HCT116 (cell line): ENCODE results near the gene SLC38A2. TPM values are rescaled to one million over a fixed set of nuclear protein-coding genes. Genes with fewer than 3 reads are reported as not detected.
A peak's percentile ranks its signal among the peaks of the same experiment; 100 is the strongest.

Experiments used
- ATAC-seq: fragments of 200-7000 bp; cut with Tn5 transposase; 2 replicates; pipeline ENCODE4 v1.9.1; 2020; ENCODE audit warnings: mild to moderate bottlenecking, moderate library complexity
- BruUV-seq: library from RNA; stranded (reverse); fragments of 400-500 nt; replicated peaks from 2 replicates; lab custom pipeline; 2021; lab: Mats Ljungman, UMichigan
- CTCF ChIA-PET: fragments of 300-600 bp; sonication (Branson Sonifier 250); formaldehyde crosslinking; loops from one replicate; lab custom pipeline; 2021; ENCODE audit warnings: antibody characterized with exemption; lab: Charles Lee
- POLR2A ChIA-PET: fragments of 300-600, 350-600 bp; sonication (Branson Sonifier 250); formaldehyde crosslinking; loops from one replicate; lab custom pipeline; 2021; ENCODE audit warnings: antibody characterized with exemption; lab: Charles Lee
- RAD21 ChIA-PET, 2 experiments: fragments of 300-600 bp; sonication (Branson Sonifier 250); formaldehyde crosslinking; loops; one replicate each; lab custom pipeline; 2023; ENCODE audit warnings: low total read pairs in 2 of 2; ENCODE audit not compliant: uncharacterized antibody in 2 of 2, unreplicated experiment in 2 of 2, low non-redundant PET in 1 of 2; lab: Charles Lee
- DNase-seq: peaks from one replicate; pipeline ENCODE4 v3.0.0-alpha.2; 2010; ENCODE audit warnings: low read depth, low spot score
- H2AFZ ChIP-seq: fragments of 200-600 bp; shearing (Covaris generic), sonication (generic); 2 replicates; pipeline ENCODE4 v1.6.1; 2017; ENCODE audit warnings: low read depth, mixed run types, mixed read lengths, antibody characterized with exemption, low read length; ENCODE audit not compliant: poor library complexity, severe bottlenecking
- H3K27ac ChIP-seq: 2 replicates; pipeline ENCODE4 v1.5.1; 2012; ENCODE audit warnings: low read depth, low read length
- H3K27me3 ChIP-seq: fragments of 200-600 bp; sonication (generic); 2 replicates; pipeline ENCODE4 v1.6.1; 2016; ENCODE audit warnings: mixed run types, low read length, mixed read lengths; ENCODE audit not compliant: insufficient read depth
- H3K36me3 ChIP-seq, 2 experiments: fragments of 200-500 bp in 1 of 2; fragments of 200-600 bp in 1 of 2; sonication (Bioruptor generic) in 1 of 2; sonication (generic) in 1 of 2; 2 replicates each; pipeline versions ENCODE4 v1.5.1 to v1.6.1; 2014 to 2016; ENCODE audit warnings: low read length in 2 of 2, inconsistent platforms in 1 of 2, mixed read lengths in 1 of 2, mixed run types in 1 of 2; ENCODE audit not compliant: insufficient read depth in 2 of 2, control insufficient read depth in 1 of 2
- H3K4me1 ChIP-seq, 2 experiments: fragments of 200-600 bp in 1 of 2; sonication (generic) in 1 of 2; 2 replicates each; pipeline versions ENCODE4 v1.5.1 to v1.6.1; 2012 to 2017; ENCODE audit warnings: low read length in 2 of 2, inconsistent platforms in 1 of 2, mild to moderate bottlenecking in 1 of 2, mixed read lengths in 1 of 2, mixed run types in 1 of 2, moderate library complexity in 1 of 2; ENCODE audit not compliant: insufficient read depth in 2 of 2, control insufficient read depth in 1 of 2
- H3K4me2 ChIP-seq: fragments of 200-600 bp; sonication (generic); 2 replicates; pipeline ENCODE4 v1.6.1; 2017; ENCODE audit warnings: mixed run types, low read length, mixed read lengths
- H3K4me3 ChIP-seq, 2 experiments: fragments of 200-600 bp in 1 of 2; sonication (generic) in 1 of 2; replicated peaks in 1 of 2; 2 replicates each; pipeline ENCODE4 v1.5.1; 2011 to 2016; ENCODE audit warnings: low read length in 2 of 2, control low read depth in 1 of 2, low read depth in 1 of 2, mild to moderate bottlenecking in 1 of 2, mixed read lengths in 1 of 2, mixed run types in 1 of 2
- H3K79me2 ChIP-seq: fragments of 200-600 bp; sonication (generic); 2 replicates; pipeline ENCODE4 v1.6.1; 2017; ENCODE audit warnings: mild to moderate bottlenecking, mixed run types, low read length, moderate library complexity, mixed read lengths; ENCODE audit not compliant: insufficient read depth
- H3K9ac ChIP-seq: fragments of 200-600 bp; sonication (generic); 2 replicates; pipeline ENCODE4 v1.6.1; 2016; ENCODE audit warnings: low read length, mixed read lengths
- H3K9me2 ChIP-seq: fragments of 200-600 bp; sonication (generic), shearing (Covaris generic); 2 replicates; pipeline ENCODE4 v1.6.1; 2017; ENCODE audit warnings: mixed run types, mild to moderate bottlenecking, moderate library complexity; ENCODE audit not compliant: insufficient read depth
- H3K9me3 ChIP-seq, 2 experiments: fragments of 200-500 bp in 1 of 2; fragments of 200-600 bp in 1 of 2; sonication (Bioruptor generic) in 1 of 2; sonication (generic) in 1 of 2; 2 replicates each; pipeline ENCODE4 v1.6.1; 2014 to 2017; ENCODE audit warnings: low read length in 2 of 2, mixed read lengths in 2 of 2, inconsistent platforms in 1 of 2, low read depth in 1 of 2, mild to moderate bottlenecking in 1 of 2, mixed run types in 1 of 2, moderate library complexity in 1 of 2; ENCODE audit not compliant: control insufficient read depth in 1 of 2, insufficient read depth in 1 of 2
- H4K20me1 ChIP-seq: fragments of 200-600 bp; sonication (generic), shearing (Covaris generic); 2 replicates; pipeline ENCODE4 v1.6.1; 2017; ENCODE audit warnings: mixed run types, mild to moderate bottlenecking, moderate library complexity; ENCODE audit not compliant: insufficient read depth
- CEBPB ChIP-seq: IDR thresholded peaks from 2 replicates; pipeline ENCODE4 v1.6.1; 2012; ENCODE audit warnings: low read depth
- CTCF ChIP-seq, 3 experiments: fragments of 200-600 bp in 1 of 3; sonication (generic) in 1 of 3; IDR thresholded peaks in 2 of 3; conservative IDR thresholded peaks in 1 of 3; 2 replicates each; pipeline ENCODE4 v1.5.1; 2012 to 2017; ENCODE audit warnings: low read depth in 2 of 3, low read length in 2 of 3, antibody characterized with exemption in 1 of 3, borderline replicate concordance in 1 of 3, control low read depth in 1 of 3, mild to moderate bottlenecking in 1 of 3, mixed read lengths in 1 of 3, mixed run types in 1 of 3, moderate library complexity in 1 of 3; ENCODE audit not compliant: insufficient read depth in 1 of 3
- EGR1 ChIP-seq: IDR thresholded peaks from 2 replicates; pipeline ENCODE4 v1.6.1; 2012; ENCODE audit warnings: low read depth
- EZH2 ChIP-seq: fragments of 200-600 bp; sonication (generic); IDR thresholded peaks from 2 replicates; pipeline ENCODE4 v1.6.1; 2017; ENCODE audit warnings: antibody characterized with exemption, mixed run types
- EZH2phosphoT487 ChIP-seq: fragments of 200-600 bp; IDR thresholded peaks from 2 replicates; pipeline ENCODE4 v1.6.1; 2018; ENCODE audit warnings: antibody characterized with exemption, borderline replicate concordance
- FOSL1 ChIP-seq: IDR thresholded peaks from 2 replicates; pipeline ENCODE4 v1.6.1; 2012; ENCODE audit warnings: low read depth
- JUND ChIP-seq: IDR thresholded peaks from 2 replicates; pipeline ENCODE4 v1.6.1; 2012
- POLR2A ChIP-seq: IDR thresholded peaks from 2 replicates; pipeline ENCODE4 v1.7.0; 2011; ENCODE audit warnings: borderline replicate concordance; ENCODE audit not compliant: insufficient read depth, insufficient read length; ENCODE audit errors: extremely low read depth
- POLR2AphosphoS5 ChIP-seq: IDR thresholded peaks from 2 replicates; pipeline ENCODE4 v1.6.1; 2011; ENCODE audit warnings: mild to moderate bottlenecking, low read depth, low read length, moderate library complexity
- RAD21 ChIP-seq: IDR thresholded peaks from 2 replicates; pipeline ENCODE4 v1.6.1; 2012; ENCODE audit warnings: low read depth, mild to moderate bottlenecking
- SIN3A ChIP-seq: IDR thresholded peaks from 2 replicates; pipeline ENCODE4 v1.6.1; 2012; ENCODE audit warnings: low read depth
- SP1 ChIP-seq: IDR thresholded peaks from 2 replicates; pipeline ENCODE4 v1.6.1; 2012; ENCODE audit warnings: low read depth
- SRF ChIP-seq: IDR thresholded peaks from 2 replicates; pipeline ENCODE4 v1.6.1; 2012; ENCODE audit warnings: low read depth
- TCF7L2 ChIP-seq: IDR thresholded peaks from 2 replicates; pipeline ENCODE4 v1.7.0; 2011; ENCODE audit warnings: borderline replicate concordance, inconsistent platforms; ENCODE audit not compliant: insufficient read depth, insufficient read length; ENCODE audit errors: extremely low read depth
- ZFX ChIP-seq: fragments of 450-650 bp; IDR thresholded peaks from 2 replicates; pipeline ENCODE4 v1.6.1; 2017
- ZNF274 ChIP-seq: fragments of 200-500 bp; sonication (Bioruptor generic); IDR thresholded peaks from 2 replicates; pipeline ENCODE4 v1.6.1; 2014; ENCODE audit warnings: mild to moderate bottlenecking, low read depth, low read length, inconsistent platforms
- intact Hi-C: fragments of 100-400 bp; cut with micrococcal nuclease; formaldehyde crosslinking; loops from 2 replicates; pipeline ENCODE4 v1.10.0; 2022
- total RNA-seq: library from RNA; stranded (reverse); gene quantifications from one replicate; pipeline ENCODE4 v1.2.1, GENCODE V29; 2021; ENCODE audit not compliant: unreplicated experiment
- TF ChIP-seq, protein P1 (sequence below): IDR thresholded peaks from 2 replicates; pipeline ENCODE4 v1.6.1; 2011; ENCODE audit warnings: mild to moderate bottlenecking, low read length, moderate library complexity; ENCODE audit not compliant: insufficient replicate concordance; ENCODE audit errors: extremely low read depth
- TF ChIP-seq, protein P2 (sequence below): IDR thresholded peaks from 2 replicates; pipeline ENCODE4 v1.6.1; 2012; ENCODE audit warnings: low read depth
- TF ChIP-seq, protein P3 (sequence below): IDR thresholded peaks from 2 replicates; pipeline ENCODE4 v1.6.1; 2012

SLC38A2 gene
- total RNA-seq, 1 experiment from 2014 or later: 1,049 TPM

- ATAC-seq: peak; percentile 39
- intact Hi-C loops: loop anchor here (1.0 to 5.0 kb wide), 7 partner anchors 11 to 305 kb away; no protein-coding TSS in a partner anchor
- TF ChIP-seq SRF (no peak), SIN3A (no peak), RAD21 (no peak), EZH2phosphoT487 (no peak), JUND (0 out of 2 replicates have a peak, but pooled peaks have one; percentile 11), CTCF (IDR thresholded peaks at IDR 0.05 in 2 of 3, conservative IDR thresholded peaks at IDR 0.05 in 1 of 3; ENCODE audit: borderline replicate concordance in 1 of 3, insufficient read depth in 1 of 3, low read depth in 2 of 3, low read length in 2 of 3) (no peak), ZFX (no peak), FOSL1 (no peak; the same call in 1 of the 2 replicates), TCF7L2 (no peak), POLR2A (no peak), SP1 (no peak), EZH2 (no peak), ZNF274 (no peak), CEBPB (no peak; the same call in none of the 2 replicates), EGR1 (peak; percentile 22; the same call in 1 of the 2 replicates), POLR2AphosphoS5 (peak; percentile 9)
- TF ChIP-seq, protein P1, sequence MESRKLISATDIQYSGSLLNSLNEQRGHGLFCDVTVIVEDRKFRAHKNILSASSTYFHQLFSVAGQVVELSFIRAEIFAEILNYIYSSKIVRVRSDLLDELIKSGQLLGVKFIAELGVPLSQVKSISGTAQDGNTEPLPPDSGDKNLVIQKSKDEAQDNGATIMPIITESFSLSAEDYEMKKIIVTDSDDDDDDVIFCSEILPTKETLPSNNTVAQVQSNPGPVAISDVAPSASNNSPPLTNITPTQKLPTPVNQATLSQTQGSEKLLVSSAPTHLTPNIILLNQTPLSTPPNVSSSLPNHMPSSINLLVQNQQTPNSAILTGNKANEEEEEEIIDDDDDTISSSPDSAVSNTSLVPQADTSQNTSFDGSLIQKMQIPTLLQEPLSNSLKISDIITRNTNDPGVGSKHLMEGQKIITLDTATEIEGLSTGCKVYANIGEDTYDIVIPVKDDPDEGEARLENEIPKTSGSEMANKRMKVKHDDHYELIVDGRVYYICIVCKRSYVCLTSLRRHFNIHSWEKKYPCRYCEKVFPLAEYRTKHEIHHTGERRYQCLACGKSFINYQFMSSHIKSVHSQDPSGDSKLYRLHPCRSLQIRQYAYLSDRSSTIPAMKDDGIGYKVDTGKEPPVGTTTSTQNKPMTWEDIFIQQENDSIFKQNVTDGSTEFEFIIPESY: no peak
- TF ChIP-seq, protein P2, sequence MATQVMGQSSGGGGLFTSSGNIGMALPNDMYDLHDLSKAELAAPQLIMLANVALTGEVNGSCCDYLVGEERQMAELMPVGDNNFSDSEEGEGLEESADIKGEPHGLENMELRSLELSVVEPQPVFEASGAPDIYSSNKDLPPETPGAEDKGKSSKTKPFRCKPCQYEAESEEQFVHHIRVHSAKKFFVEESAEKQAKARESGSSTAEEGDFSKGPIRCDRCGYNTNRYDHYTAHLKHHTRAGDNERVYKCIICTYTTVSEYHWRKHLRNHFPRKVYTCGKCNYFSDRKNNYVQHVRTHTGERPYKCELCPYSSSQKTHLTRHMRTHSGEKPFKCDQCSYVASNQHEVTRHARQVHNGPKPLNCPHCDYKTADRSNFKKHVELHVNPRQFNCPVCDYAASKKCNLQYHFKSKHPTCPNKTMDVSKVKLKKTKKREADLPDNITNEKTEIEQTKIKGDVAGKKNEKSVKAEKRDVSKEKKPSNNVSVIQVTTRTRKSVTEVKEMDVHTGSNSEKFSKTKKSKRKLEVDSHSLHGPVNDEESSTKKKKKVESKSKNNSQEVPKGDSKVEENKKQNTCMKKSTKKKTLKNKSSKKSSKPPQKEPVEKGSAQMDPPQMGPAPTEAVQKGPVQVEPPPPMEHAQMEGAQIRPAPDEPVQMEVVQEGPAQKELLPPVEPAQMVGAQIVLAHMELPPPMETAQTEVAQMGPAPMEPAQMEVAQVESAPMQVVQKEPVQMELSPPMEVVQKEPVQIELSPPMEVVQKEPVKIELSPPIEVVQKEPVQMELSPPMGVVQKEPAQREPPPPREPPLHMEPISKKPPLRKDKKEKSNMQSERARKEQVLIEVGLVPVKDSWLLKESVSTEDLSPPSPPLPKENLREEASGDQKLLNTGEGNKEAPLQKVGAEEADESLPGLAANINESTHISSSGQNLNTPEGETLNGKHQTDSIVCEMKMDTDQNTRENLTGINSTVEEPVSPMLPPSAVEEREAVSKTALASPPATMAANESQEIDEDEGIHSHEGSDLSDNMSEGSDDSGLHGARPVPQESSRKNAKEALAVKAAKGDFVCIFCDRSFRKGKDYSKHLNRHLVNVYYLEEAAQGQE: no peak
- TF ChIP-seq, protein P3, sequence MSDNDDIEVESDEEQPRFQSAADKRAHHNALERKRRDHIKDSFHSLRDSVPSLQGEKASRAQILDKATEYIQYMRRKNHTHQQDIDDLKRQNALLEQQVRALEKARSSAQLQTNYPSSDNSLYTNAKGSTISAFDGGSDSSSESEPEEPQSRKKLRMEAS: no peak
These were observed 642 bp downstream of the SLC38A2 start for GRCh38 chr12:46371718-46372543.

More at GRCh38 chr12:46371718-46372543, 642 bp downstream of the SLC38A2 start:
- no TSS peak for BruUV-seq
- Histone ChIP-seq H3K27me3 (no peaks in the 10 kb centered on the region), H3K4me2 (peak overlapping the region; percentile 96), H4K20me1 (peaks cover 40% of the 10 kb centered on the region), H3K79me2 (peaks cover 57% of the 10 kb centered on the region), H3K9ac (peak overlapping the region; percentile 91), H3K36me3 (peaks cover 38 to 43% of the 10 kb centered on the region in 2 experiments), H3K4me3 (peak overlapping the region; percentile 80 to 84), H3K9me2 (no peaks in the 10 kb centered on the region), H3K27ac (peak overlapping the region; percentile 95), H2AFZ (no peak overlapping the region), H3K4me1 (peaks cover 47 to 77% of the 10 kb centered on the region in 2 experiments), H3K9me3 (no peaks in the 10 kb centered on the region)
- ChIA-PET POLR2A (interaction anchor here (0.7 to 7.6 kb wide), 14 partner anchors 10 to 182 kb away, joined by 3 to 82 read pairs (median 8); no protein-coding TSS in a partner anchor), CTCF (no interaction called here), RAD21 (interaction anchor here (0.5 to 0.6 kb wide), 2 partner anchors 16 to 184 kb away, joined by 3 read pairs; no protein-coding TSS in a partner anchor)
- no peak for DNase-seq
